Neuronal stem cell (in vitro differentiated cells): ENCODE data around the gene RDH8.

Experiments used
- DNase-seq: peaks from one replicate; pipeline ENCODE4 v3.0.0-alpha.2; 2013; ENCODE audit warnings: low spot score
- H2AFZ ChIP-seq: one replicate; pipeline ENCODE4 v1.6.1; 2013; ENCODE audit warnings: mild to moderate bottlenecking, low read length, inconsistent platforms
- H2AK5ac ChIP-seq: 2 replicates; pipeline ENCODE4 v1.6.1; 2013; ENCODE audit warnings: low read depth, mild to moderate bottlenecking, inconsistent platforms, low read length, moderate library complexity, mixed read lengths
- H2BK120ac ChIP-seq: 2 replicates; pipeline ENCODE4 v1.6.1; 2013; ENCODE audit warnings: low read depth, mild to moderate bottlenecking, inconsistent platforms, low read length, moderate library complexity, mixed read lengths
- H2BK12ac ChIP-seq: one replicate; pipeline ENCODE4 v1.6.1; 2013; ENCODE audit warnings: low read length, inconsistent platforms
- H2BK15ac ChIP-seq: 2 replicates; pipeline ENCODE4 v1.6.1; 2013; ENCODE audit warnings: mild to moderate bottlenecking, low read length, inconsistent platforms, mixed read lengths
- H2BK5ac ChIP-seq: one replicate; pipeline ENCODE4 v1.6.1; 2013; ENCODE audit warnings: inconsistent platforms, mild to moderate bottlenecking, low read length, moderate library complexity
- H3K14ac ChIP-seq: one replicate; pipeline ENCODE4 v1.6.1; 2013; ENCODE audit warnings: low read length, inconsistent platforms
- H3K18ac ChIP-seq: 2 replicates; pipeline ENCODE4 v1.6.1; 2013; ENCODE audit warnings: low read length, inconsistent platforms
- H3K23ac ChIP-seq: 2 replicates; pipeline ENCODE4 v1.6.1; 2013; ENCODE audit warnings: low read depth, mild to moderate bottlenecking, mixed read lengths, low read length, inconsistent platforms; ENCODE audit not compliant: poor library complexity
- H3K27ac ChIP-seq: replicated peaks from 3 replicates; pipeline ENCODE4 v1.5.1; 2013; ENCODE audit warnings: low read length, inconsistent platforms
- H3K27me3 ChIP-seq, 3 experiments: 2 replicates each; pipeline ENCODE4 v1.6.1; 2013; ENCODE audit warnings: low read length in 3 of 3, mild to moderate bottlenecking in 2 of 3, inconsistent platforms in 1 of 3, low read depth in 1 of 3, mixed read lengths in 1 of 3, moderate library complexity in 1 of 3; ENCODE audit not compliant: control insufficient read depth in 3 of 3, insufficient read depth in 3 of 3
- H3K36me3 ChIP-seq, 2 donors: replicated peaks in 1 of 2; 2 replicates each; pipeline ENCODE4 v1.6.1; 2013; ENCODE audit warnings: low read length in 2 of 2; ENCODE audit not compliant: control insufficient read depth in 2 of 2, insufficient read depth in 2 of 2
- H3K4ac ChIP-seq: 2 replicates; pipeline ENCODE4 v1.6.1; 2013; ENCODE audit warnings: inconsistent platforms, mild to moderate bottlenecking, low read length, moderate library complexity
- H3K4me1 ChIP-seq, 2 donors: 1 replicate in 1 of 2; 2 replicates in 1 of 2; pipeline ENCODE4 v1.6.1; 2013; ENCODE audit warnings: low read length in 2 of 2, low read depth in 1 of 2; ENCODE audit not compliant: control insufficient read depth in 2 of 2, insufficient read depth in 1 of 2
- H3K4me2 ChIP-seq: one replicate; pipeline ENCODE4 v1.6.1; 2013; ENCODE audit warnings: mild to moderate bottlenecking, low read length, inconsistent platforms; ENCODE audit not compliant: insufficient read depth, poor library complexity, severe bottlenecking
- H3K4me3 ChIP-seq, 2 donors: 2 replicates each; pipeline ENCODE4 v1.5.1; 2013; ENCODE audit warnings: low read length in 2 of 2, mild to moderate bottlenecking in 2 of 2, inconsistent platforms in 1 of 2, moderate library complexity in 1 of 2
- H3K79me1 ChIP-seq: one replicate; pipeline ENCODE4 v1.6.1; 2013; ENCODE audit warnings: low read depth, mild to moderate bottlenecking, inconsistent platforms, low read length, moderate library complexity
- H3K9ac ChIP-seq: one replicate; pipeline ENCODE4 v1.6.1; 2013; ENCODE audit warnings: mild to moderate bottlenecking, low read depth, low read length, inconsistent platforms; ENCODE audit not compliant: poor library complexity
- H3K9me3 ChIP-seq, 2 donors: replicated peaks in 1 of 2; 2 replicates each; pipeline versions ENCODE3 to v1.6.1; 2013; ENCODE audit warnings: low read length in 2 of 2, mild to moderate bottlenecking in 2 of 2, inconsistent platforms in 1 of 2, low read depth in 1 of 2, mixed read lengths in 1 of 2, moderate library complexity in 1 of 2; ENCODE audit not compliant: control insufficient read depth in 2 of 2, insufficient read depth in 1 of 2
- H4K8ac ChIP-seq: one replicate; pipeline ENCODE4 v1.6.1; 2013; ENCODE audit warnings: low read depth, mild to moderate bottlenecking, inconsistent platforms, low read length, moderate library complexity
- H4K91ac ChIP-seq: one replicate; pipeline ENCODE4 v1.6.1; 2013; ENCODE audit warnings: low read length, low read depth, mild to moderate bottlenecking, inconsistent platforms; ENCODE audit not compliant: poor library complexity
- WGBS, 2 donors: extraction: QIAGEN DNeasy Blood & Tissue Kit; methylation state at CpG; one replicate each; pipeline ENCODE4 v1.1.7; 2013; ENCODE audit warnings: missing lambda C conversion rate in 2 of 2, mixed read lengths in 1 of 2; ENCODE audit not compliant: insufficient read length in 2 of 2, insufficient replicate concordance in 1 of 2; ENCODE audit errors: extremely low coverage in 2 of 2; 5-methylcytosine and 5-hydroxymethylcytosine counted together

The RDH8 gene

GRCh38 chr19:9968820-9969687 is 44.2 kb upstream of the RDH8 start:
- no peak overlapping the region for H3K27ac ChIP-seq
- no CpG with 5 or more reads among the region's 8 CpGs for WGBS, 2 donors

GRCh38 chr19:9969688-9969975 is 43.7 kb upstream of the RDH8 start:
- Histone ChIP-seq H3K79me1 (no peaks in the 10 kb centered on the region), H2BK12ac (no peak overlapping the region), H2AFZ (no peak overlapping the region), H2BK5ac (no peak overlapping the region), H3K23ac (peak overlapping the region; percentile 55), H3K9me3 (no peaks in the 10 kb centered on the region), H2AK5ac (no peak overlapping the region), H3K27ac (no peak overlapping the region), H3K4me2 (no peak overlapping the region), H3K4me3 (peak overlapping the region in 1 of 2 donors; percentile 57), H2BK15ac (no peak overlapping the region), H3K18ac (no peak overlapping the region), H3K4ac (no peak overlapping the region), H3K9ac (no peak overlapping the region), H4K8ac (no peak overlapping the region), H3K27me3 (peaks cover 0 to 28% (median 17%) of the 10 kb centered on the region in 3 experiments), H2BK120ac (no peak overlapping the region), H3K36me3 (peaks cover 0 to 2% of the 10 kb centered on the region in 2 donors), H3K4me1 (no peaks in the 10 kb centered on the region), H3K14ac (peak overlapping the region; percentile 56), H4K91ac (peak overlapping the region; percentile 30)
- no peak for DNase-seq
- no CpG with 5 or more reads among the region's 2 CpGs for WGBS, 2 donors

More at GRCh38 chr19:9968820-9969687, 44.2 kb upstream of the RDH8 start:
- H4K8ac ChIP-seq, result no peak overlapping the region
- no peak overlapping the region for H3K4me2 ChIP-seq
- H3K4me1 ChIP-seq, result no peaks in the 10 kb centered on the region
- H3K79me1 ChIP-seq, result no peaks in the 10 kb centered on the region
- no peak overlapping the region for H3K18ac ChIP-seq
- H2AK5ac ChIP-seq, result no peak overlapping the region
- H4K91ac ChIP-seq, result peak overlapping the region; percentile 30
- no peak overlapping the region for H3K4ac ChIP-seq
- no peak for DNase-seq
- no peak overlapping the region for H2BK5ac ChIP-seq
- no peak overlapping the region for H2AFZ ChIP-seq
- no peaks in the 10 kb centered on the region for H3K9me3 ChIP-seq
- H3K14ac ChIP-seq, result peak overlapping the region; percentile 56
- H2BK120ac ChIP-seq, result no peak overlapping the region
- H3K9ac ChIP-seq, result no peak overlapping the region
- peaks cover 0 to 28% (median 17%) of the 10 kb centered on the region in 3 experiments for H3K27me3 ChIP-seq
- peak overlapping the region; percentile 7 for H2BK15ac ChIP-seq
- peak overlapping the region in 1 of 2 donors; percentile 57 for H3K4me3 ChIP-seq
- peaks cover 0 to 2% of the 10 kb centered on the region in 2 donors for H3K36me3 ChIP-seq
- H3K23ac ChIP-seq, result peak overlapping the region; percentile 55
- no peak overlapping the region for H2BK12ac ChIP-seq

DNA sequence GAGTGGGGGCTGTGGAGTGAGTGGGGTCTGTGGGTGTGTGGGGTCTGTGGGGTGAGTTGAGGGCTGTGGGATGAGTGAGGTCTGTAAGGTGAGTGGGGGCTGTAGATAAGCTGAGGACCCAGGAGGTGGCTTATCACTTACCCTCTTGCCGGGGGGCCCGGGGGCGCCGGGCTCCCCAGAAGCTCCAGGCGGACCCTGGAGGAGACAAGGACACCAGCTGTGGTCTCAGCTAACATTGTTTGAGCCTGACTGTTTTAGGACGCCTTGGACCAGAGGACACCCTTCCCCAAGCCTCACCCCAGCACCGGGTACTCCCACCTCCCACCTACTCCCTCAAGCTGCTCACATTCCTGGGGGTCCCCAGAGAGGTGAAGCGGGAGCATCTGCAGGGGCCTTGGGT is 42.8 kb upstream of the RDH8 start:
- no peak overlapping the region for H3K9ac ChIP-seq
- H3K4me3 ChIP-seq, result no peak overlapping the region
- H2AK5ac ChIP-seq, result no peak overlapping the region
- H4K8ac ChIP-seq, result no peak overlapping the region
- H3K4ac ChIP-seq, result no peak overlapping the region
- no peaks in the 10 kb centered on the region for H3K9me3 ChIP-seq
- no peak overlapping the region for H2BK15ac ChIP-seq
- no peak overlapping the region for H3K27ac ChIP-seq
- no peak overlapping the region for H2BK120ac ChIP-seq
- no peak overlapping the region for H3K18ac ChIP-seq
- H2BK12ac ChIP-seq, result no peak overlapping the region
- no peaks in the 10 kb centered on the region for H3K4me1 ChIP-seq
- no peak for DNase-seq
- H3K79me1 ChIP-seq, result no peaks in the 10 kb centered on the region
- peaks cover 0 to 27% (median 17%) of the 10 kb centered on the region in 3 experiments for H3K27me3 ChIP-seq
- H3K4me2 ChIP-seq, result no peak overlapping the region
- peaks cover 0 to 2% of the 10 kb centered on the region in 2 donors for H3K36me3 ChIP-seq
- H4K91ac ChIP-seq, result no peak overlapping the region
- H2AFZ ChIP-seq, result no peak overlapping the region
- no peak overlapping the region for H3K23ac ChIP-seq
- no CpG with 5 or more reads among the region's 8 CpGs for WGBS, 2 donors
- no peak overlapping the region for H2BK5ac ChIP-seq
- no peak overlapping the region for H3K14ac ChIP-seq

DNA sequence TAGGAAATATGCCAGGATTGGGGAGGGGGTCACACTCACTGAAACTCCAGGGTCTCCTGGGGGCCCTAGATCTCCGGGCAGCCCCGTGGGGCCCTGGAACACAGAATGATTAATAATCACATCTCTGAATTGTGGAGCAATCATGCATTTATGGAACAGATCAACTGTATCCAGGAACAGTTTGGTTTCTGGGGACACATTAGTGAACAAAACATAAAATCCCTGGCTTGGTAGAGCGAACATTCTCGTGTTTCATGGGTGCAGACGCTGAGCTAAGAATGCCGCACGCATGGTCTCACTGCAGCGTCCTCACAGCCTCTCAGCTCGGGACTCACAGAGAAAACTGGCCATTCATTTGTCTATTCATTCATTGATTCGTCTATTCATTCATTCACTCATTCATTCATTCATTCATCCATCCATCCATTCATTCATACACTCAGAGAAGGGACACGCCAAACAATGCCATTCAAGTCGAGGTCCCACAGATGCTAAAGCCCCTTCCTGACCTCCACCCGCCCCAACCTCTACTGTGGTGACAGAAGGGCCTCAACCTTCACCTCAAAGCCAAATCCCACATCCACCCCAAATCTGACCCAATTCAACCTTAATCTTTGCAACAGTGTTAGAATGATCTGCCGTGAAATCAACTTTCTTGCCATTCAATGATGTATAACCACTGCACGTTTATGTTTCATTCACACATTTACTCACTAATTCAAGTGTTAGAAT is 42.0 kb upstream of the RDH8 start:
- H3K27me3 ChIP-seq, result peaks cover 0 to 18% (median 10%) of the 10 kb centered on the region in 3 experiments
- no peak for DNase-seq
- H2BK120ac ChIP-seq, result no peak overlapping the region
- no peak overlapping the region for H2BK5ac ChIP-seq
- H3K4me2 ChIP-seq, result no peak overlapping the region
- no peak overlapping the region for H3K27ac ChIP-seq
- WGBS, 2 donors, result no CpG with 5 or more reads among the region's 15 CpGs
- no peak overlapping the region for H2AFZ ChIP-seq
- H3K79me1 ChIP-seq, result no peaks in the 10 kb centered on the region
- H3K4me3 ChIP-seq, result no peak overlapping the region
- no peak overlapping the region for H4K91ac ChIP-seq
- H4K8ac ChIP-seq, result no peak overlapping the region
- H2AK5ac ChIP-seq, result no peak overlapping the region
- no peak overlapping the region for H3K23ac ChIP-seq
- H3K9me3 ChIP-seq, result no peaks in the 10 kb centered on the region
- H3K36me3 ChIP-seq, result peaks cover 0 to 2% of the 10 kb centered on the region in 2 donors
- no peaks in the 10 kb centered on the region for H3K4me1 ChIP-seq
- H2BK12ac ChIP-seq, result no peak overlapping the region
- H3K4ac ChIP-seq, result no peak overlapping the region
- no peak overlapping the region for H3K18ac ChIP-seq
- no peak overlapping the region for H3K14ac ChIP-seq
- no peak overlapping the region for H3K9ac ChIP-seq
- H2BK15ac ChIP-seq, result no peak overlapping the region
